ENCODE data around the gene ANXA11. TPM values are rescaled to one million over a fixed set of nuclear protein-coding genes. Genes with fewer than 3 reads are reported as not detected.
A peak's percentile ranks its signal among the peaks of the same experiment; 100 is the strongest.

Gene ANXA11
- total and polyA plus RNA-seq, 9 of the 15 experiments (the other 6 are each of a cell fraction or from before 2014, with no cell fraction given) = 43.6 to 212 (median 109) TPM

GRCh38 chr10:80205477-80206276 lies at the start of gene ANXA11 (continued):
- TF ChIP-seq ZNF395 (CRISPR knock-in tag; IDR thresholded peaks at IDR 0.05) = no peak
- no peak for TF ChIP-seq THRB (CRISPR knock-in tag; conservative IDR thresholded peaks at IDR 0.05)
- TF ChIP-seq ESRRA (IDR thresholded peaks at IDR 0.05; ENCODE audit: borderline replicate concordance, low read depth) = peak; percentile 98
- TF ChIP-seq SIN3B (IDR thresholded peaks at IDR 0.05; ENCODE audit: low read depth) = no peak; the same call in 1 of the 2 replicates
- no peak for TF ChIP-seq ARID3A (IDR thresholded peaks at IDR 0.05; ENCODE audit: borderline replicate concordance, low read depth, low read length)
- no peak for TF ChIP-seq ZNF239 (CRISPR knock-in tag; IDR thresholded peaks at IDR 0.05)
- peak; percentile 57 to 69; a peak in 2 of 4 replicates for TF ChIP-seq ARNT (IDR thresholded peaks at IDR 0.05)
- no peak for TF ChIP-seq PHTF2 (CRISPR knock-in tag; IDR thresholded peaks at IDR 0.05)
- no peak for TF ChIP-seq EWSR1 (IDR thresholded peaks at IDR 0.05; ENCODE audit: borderline replicate concordance, low read depth, partially characterized antibody)
- no peak for TF ChIP-seq PRMT5 (CRISPR knock-in tag; IDR thresholded peaks at IDR 0.05)
- TF ChIP-seq HMG20A (CRISPR knock-in tag; conservative IDR thresholded peaks at IDR 0.05) = no peak
- no peak for TF ChIP-seq SETDB1 (IDR thresholded peaks at IDR 0.05; ENCODE audit: low read length)
- no peak for TF ChIP-seq THRAP3 (IDR thresholded peaks at IDR 0.05; ENCODE audit: borderline replicate concordance)
- peak in 1 of 2 experiments; percentile 64; a peak in 2 of 4 replicates for TF ChIP-seq TRIM24 (IDR thresholded peaks at IDR 0.05)
- no peak for TF ChIP-seq CBFA2T2 (conservative IDR thresholded peaks at IDR 0.05)
- TF ChIP-seq ZBTB33 (CRISPR knock-in tag; IDR thresholded peaks at IDR 0.05) = 0 out of 2 replicates have a peak, but pooled peaks have one; percentile 16
- TF ChIP-seq MAFK (IDR thresholded peaks at IDR 0.05; ENCODE audit: low read length) = peak; percentile 91
- no peak for TF ChIP-seq XRCC3 (IDR thresholded peaks at IDR 0.05)
- no peak for TF ChIP-seq ZNF444 (CRISPR knock-in tag; IDR thresholded peaks at IDR 0.05)
- TF ChIP-seq POLR2H (tag; IDR thresholded peaks at IDR 0.05; ENCODE audit: low read depth) = peak; percentile 90
- TF ChIP-seq NRF1 (conservative IDR thresholded peaks at IDR 0.05 in 1 of 2, IDR thresholded peaks at IDR 0.05 in 1 of 2) = peak; percentile 56 to 61
- TF ChIP-seq CEBPB (tag; IDR thresholded peaks at IDR 0.05) = no peak
- no peak for TF ChIP-seq SIRT6 (IDR thresholded peaks at IDR 0.05; ENCODE audit: low read depth, low read length)
- no peak for TF ChIP-seq ZNF707 (CRISPR knock-in tag; conservative IDR thresholded peaks at IDR 0.05)

Measured in K562 (cell line).